IMR-90 (cell line): Measurements from ENCODE around the gene TMEM127. TPM values are rescaled to one million over a fixed set of nuclear protein-coding genes. Genes with fewer than 3 reads are reported as not detected.

ENCODE experiments used
- ATAC-seq: fragments of 200-7000 bp; cut with Tn5 transposase; 2 replicates; pipeline ENCODE4 v1.9.1; 2020; ENCODE audit warnings: low read depth, mild to moderate bottlenecking, moderate library complexity
- BruUV-seq: library from RNA; stranded (reverse); fragments of 400-500 nt; replicated peaks from 2 replicates; lab custom pipeline; 2021; lab: Mats Ljungman, UMichigan
- CTCF ChIA-PET: fragments of 300-600 bp; formaldehyde crosslinking; extraction: SDS; loops from one replicate; lab custom pipeline; 2021; ENCODE audit warnings: antibody characterized with exemption; lab: Yijun Ruan, JAX
- POLR2A ChIA-PET: fragments of 300-600 bp; sonication (Branson Sonifier 250); formaldehyde crosslinking; loops from one replicate; lab custom pipeline; 2022; ENCODE audit warnings: antibody characterized with exemption; ENCODE audit not compliant: unreplicated experiment; lab: Charles Lee
- DNase-seq: peaks from one replicate; pipeline ENCODE4 v3.0.0; 2013
- H2AFZ ChIP-seq: replicated peaks from 2 replicates; pipeline ENCODE3; 2013; ENCODE audit warnings: low read length, mild to moderate bottlenecking; ENCODE audit not compliant: poor library complexity
- H2AK5ac ChIP-seq: 2 replicates; pipeline ENCODE4 v1.6.1; 2013; ENCODE audit warnings: low read depth, low read length, inconsistent platforms
- H2AK9ac ChIP-seq: replicated peaks from 2 replicates; pipeline ENCODE3; 2013; ENCODE audit warnings: mild to moderate bottlenecking, low read depth, low read length, moderate library complexity; ENCODE audit not compliant: poor library complexity
- H2BK120ac ChIP-seq: 2 replicates; pipeline ENCODE4 v1.6.1; 2013; ENCODE audit warnings: low read depth, low read length, inconsistent platforms
- H2BK15ac ChIP-seq: 3 replicates; pipeline ENCODE4 v1.6.1; 2013; ENCODE audit warnings: low read depth, low read length, inconsistent platforms
- H2BK20ac ChIP-seq: 2 replicates; pipeline ENCODE4 v1.6.1; 2013; ENCODE audit warnings: low read depth, mild to moderate bottlenecking, inconsistent platforms, low read length, moderate library complexity
- H2BK5ac ChIP-seq: 2 replicates; pipeline ENCODE4 v1.6.1; 2013; ENCODE audit warnings: mild to moderate bottlenecking, low read depth, low read length, inconsistent platforms; ENCODE audit not compliant: poor library complexity, severe bottlenecking
- H3K14ac ChIP-seq: replicated peaks from 2 replicates; pipeline ENCODE4 v1.6.1; 2013; ENCODE audit warnings: low read depth, low read length, inconsistent platforms
- H3K18ac ChIP-seq: 2 replicates; pipeline ENCODE4 v1.6.1; 2013; ENCODE audit warnings: low read depth, low read length, control low read depth
- H3K23ac ChIP-seq: 2 replicates; pipeline ENCODE4 v1.6.1; 2013; ENCODE audit warnings: low read depth, low read length, inconsistent platforms
- H3K27ac ChIP-seq: 2 replicates; pipeline ENCODE4 v1.5.1; 2013; ENCODE audit warnings: mild to moderate bottlenecking, control low read depth, low read length; ENCODE audit not compliant: insufficient read depth
- H3K27me3 ChIP-seq: 2 replicates; pipeline ENCODE4 v1.6.1; 2013; ENCODE audit warnings: low read length; ENCODE audit not compliant: control insufficient read depth, insufficient read depth
- H3K36me3 ChIP-seq: 2 replicates; pipeline ENCODE4 v1.6.1; 2013; ENCODE audit warnings: low read length, mixed read lengths; ENCODE audit not compliant: control insufficient read depth, insufficient read depth
- H3K4ac ChIP-seq: 2 replicates; pipeline ENCODE4 v1.6.1; 2013; ENCODE audit warnings: low read depth, low read length, inconsistent platforms
- H3K4me1 ChIP-seq: 2 replicates; pipeline ENCODE4 v1.6.1; 2013; ENCODE audit warnings: low read length, mixed read lengths; ENCODE audit not compliant: control insufficient read depth, insufficient read depth
- H3K4me2 ChIP-seq: 2 replicates; pipeline ENCODE4 v1.6.1; 2013; ENCODE audit warnings: low read depth, mild to moderate bottlenecking, control low read depth, low read length, moderate library complexity
- H3K4me3 ChIP-seq: 2 replicates; pipeline ENCODE4 v1.5.1; 2013; ENCODE audit warnings: low read depth, mild to moderate bottlenecking, control low read depth, low read length, moderate library complexity; ENCODE audit not compliant: insufficient read depth
- H3K56ac ChIP-seq: 2 replicates; pipeline ENCODE4 v1.6.1; 2013; ENCODE audit warnings: low read length, inconsistent platforms; ENCODE audit not compliant: insufficient read depth; ENCODE audit errors: extremely low read depth
- H3K79me1 ChIP-seq, 2 experiments: 2 replicates each; pipeline ENCODE4 v1.6.1; 2013; ENCODE audit warnings: low read length in 2 of 2, inconsistent platforms in 1 of 2, low read depth in 1 of 2
- H3K9ac ChIP-seq: 2 replicates; pipeline ENCODE4 v1.6.1; 2013; ENCODE audit warnings: low read depth, low read length, control low read depth
- H3K9me1 ChIP-seq: 2 replicates; pipeline ENCODE4 v1.6.1; 2013; ENCODE audit warnings: low read length, inconsistent platforms; ENCODE audit not compliant: insufficient read depth
- H3K9me3 ChIP-seq: 2 replicates; pipeline ENCODE4 v1.6.1; 2013; ENCODE audit warnings: low read length; ENCODE audit not compliant: control insufficient read depth, insufficient read depth
- H4K20me1 ChIP-seq: 2 replicates; pipeline ENCODE4 v1.6.1; 2013; ENCODE audit warnings: low read length, inconsistent platforms; ENCODE audit not compliant: insufficient read depth
- H4K5ac ChIP-seq: 2 replicates; pipeline ENCODE4 v1.6.1; 2013; ENCODE audit warnings: mild to moderate bottlenecking, low read depth, low read length, control low read depth
- H4K8ac ChIP-seq, 2 experiments: 2 replicates each; pipeline ENCODE4 v1.6.1; 2013; ENCODE audit warnings: low read depth in 2 of 2, low read length in 2 of 2, control low read depth in 1 of 2, inconsistent platforms in 1 of 2
- H4K91ac ChIP-seq: 2 replicates; pipeline ENCODE4 v1.6.1; 2013; ENCODE audit warnings: low read depth, low read length, inconsistent platforms; ENCODE audit not compliant: insufficient read depth
- MAZ ChIP-seq: IDR thresholded peaks from 2 replicates; pipeline ENCODE4 v1.6.1; 2012; ENCODE audit warnings: low read depth, mild to moderate bottlenecking, low read length, improper control_type of control experiment, moderate library complexity, borderline replicate concordance
- RAD21 ChIP-seq: IDR thresholded peaks from 2 replicates; pipeline ENCODE4 v1.6.1; 2012; ENCODE audit warnings: low read length, improper control_type of control experiment
- SMC3 ChIP-seq: fragments of 150-350 bp; IDR thresholded peaks from 2 replicates; pipeline ENCODE4 v1.6.1; 2016; ENCODE audit warnings: low read depth, mild to moderate bottlenecking, antibody characterized with exemption, low read length, moderate library complexity
- WGBS, 2 experiments: methylation state at CpG; one replicate each; pipeline versions ENCODE4 v1.1.5 to v1.1.7; 2013; ENCODE audit warnings: missing lambda C conversion rate in 2 of 2; ENCODE audit not compliant: insufficient read length in 1 of 2; ENCODE audit errors: extremely low coverage in 2 of 2; 5-methylcytosine and 5-hydroxymethylcytosine counted together
- dilution Hi-C: fragments of 300-500 bp; cut with HindIII; formaldehyde crosslinking; loops from one replicate; pipeline ENCODE4 v1.14.3; 2018; ENCODE audit warnings: low sequenced_read_pairs; ENCODE audit not compliant: unreplicated experiment
- in situ Hi-C: fragments of 300-500 bp; cut with MboI; formaldehyde crosslinking; loops from 3 replicates; pipeline ENCODE4 v1.14.3; 2019; ENCODE audit warnings: low sequenced_read_pairs, inconsistent platforms, mixed read lengths
- intact Hi-C: fragments of 100-400 bp; cut with micrococcal nuclease; formaldehyde crosslinking; loops from 2 replicates; pipeline ENCODE4 v1.10.0; 2022
- polyA plus RNA-seq, 3 experiments: library from polyadenylated mRNA; depleted of rRNA; stranded (reverse); fragments of >200 nt; gene quantifications; 2 replicates each; pipeline ENCODE4 v1.2.3, GENCODE V29; 2012; ENCODE audit warnings: low replicate concordance in 1 of 3
- total RNA-seq: library from RNA; depleted of rRNA; stranded (reverse); fragments of >200 nt; gene quantifications from 2 replicates; pipeline ENCODE4 v1.2.3, GENCODE V29; 2012
- TF ChIP-seq, protein P1 (sequence below): conservative IDR thresholded peaks from 2 replicates; pipeline ENCODE4 v1.5.1; 2012; ENCODE audit warnings: mild to moderate bottlenecking, low read depth, low read length, improper control_type of control experiment

Gene TMEM127
- total and polyA plus RNA-seq, 2 of the 4 experiments (the other 2 are of a cell fraction): 35.7 to 47.6 TPM

DNA sequence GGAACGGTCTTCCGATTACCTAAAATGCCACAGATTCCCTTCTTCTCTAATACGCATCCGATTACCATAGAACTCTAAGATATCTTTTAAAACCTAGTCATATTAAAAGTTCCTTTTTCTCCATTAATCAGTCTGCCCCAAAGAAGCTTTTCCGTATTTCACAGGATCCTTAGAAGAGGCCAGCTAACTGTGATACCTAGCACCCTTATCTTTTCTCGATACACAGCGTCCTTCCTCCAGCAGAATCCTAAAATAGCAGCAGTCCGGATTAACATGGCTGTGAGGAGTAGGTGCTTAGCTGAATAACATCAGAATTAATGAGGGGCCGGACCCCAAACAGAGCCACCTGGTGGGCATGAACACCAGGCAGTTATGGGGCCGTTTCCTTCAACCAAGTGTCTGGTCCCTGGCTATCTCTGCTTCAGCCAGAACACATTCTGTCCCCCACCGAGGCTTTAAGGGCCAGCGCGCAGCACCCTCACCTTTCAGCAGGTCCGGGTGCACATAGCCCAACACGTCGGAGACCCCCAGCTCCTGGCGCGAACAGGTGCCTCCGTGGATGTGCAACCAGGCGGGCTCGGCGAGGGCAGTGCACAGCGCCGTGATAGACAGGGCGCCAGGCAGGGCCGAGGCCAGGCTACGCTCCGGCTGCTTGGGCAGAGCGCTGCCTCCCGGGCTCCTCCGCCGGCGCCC is 995 bp downstream of the TMEM127 start:
- H3K14ac ChIP-seq: peak overlapping the region; percentile 49; the same call in 1 of the 2 replicates
- POLR2A ChIA-PET: no interaction called here
- peak overlapping the region; percentile 93 for H3K9ac ChIP-seq
- peaks cover 33 to 78% of the 10 kb centered on the region in 2 experiments for H3K79me1 ChIP-seq
- H3K18ac ChIP-seq: no peak overlapping the region
- peak overlapping the region; percentile 32; the same call in 1 of the 2 replicates for H2AK5ac ChIP-seq
- no peak overlapping the region for H2BK5ac ChIP-seq
- intact Hi-C loops: loop anchor here (1.0 to 5.0 kb wide), 2 partner anchors 127 to 273 kb away; partner anchors contain the start of genes ANKRD36C and ASTL
- ATAC-seq (no peak; the same call in 1 of the 2 replicates), DNase-seq (peak; percentile 29)
- H4K5ac ChIP-seq: no peak overlapping the region
- H4K91ac ChIP-seq: no peak overlapping the region
- no TSS peak for BruUV-seq
- H3K4me3 ChIP-seq: peak overlapping the region; percentile 81
- H3K4me2 ChIP-seq: peak overlapping the region; percentile 97
- no peaks in the 10 kb centered on the region for H3K9me3 ChIP-seq
- 19% methylated on average over 14 of the region's 33 CpGs; no CpG with 5 or more reads in 1 of the 2 experiments for WGBS, 2 experiments
- H3K23ac ChIP-seq: 0 out of 2 replicates have a peak overlapping the region, but pooled peaks have one; percentile 13
- no peak overlapping the region for H3K56ac ChIP-seq
- H4K20me1 ChIP-seq: peaks cover 48% of the 10 kb centered on the region
- no peak overlapping the region for H2BK120ac ChIP-seq
- peak overlapping the region; percentile 88 for H2AK9ac ChIP-seq
- no peaks in the 10 kb centered on the region for H3K27me3 ChIP-seq
- H3K9me1 ChIP-seq: peaks cover 26% of the 10 kb centered on the region
- in situ Hi-C loops: loop anchor here (10.0 to 25.0 kb wide), 2 partner anchors 130 to 253 kb away; partner anchors contain the start of gene ASTL
- peaks cover 16% of the 10 kb centered on the region for H3K36me3 ChIP-seq
- dilution Hi-C loops: no loop called here
- H4K8ac ChIP-seq: no peak overlapping the region
- TF ChIP-seq SMC3 (peak; percentile 62; the same call in 1 of the 2 replicates), MAZ (no peak), RAD21 (peak; percentile 48)
- TF ChIP-seq, protein P1, sequence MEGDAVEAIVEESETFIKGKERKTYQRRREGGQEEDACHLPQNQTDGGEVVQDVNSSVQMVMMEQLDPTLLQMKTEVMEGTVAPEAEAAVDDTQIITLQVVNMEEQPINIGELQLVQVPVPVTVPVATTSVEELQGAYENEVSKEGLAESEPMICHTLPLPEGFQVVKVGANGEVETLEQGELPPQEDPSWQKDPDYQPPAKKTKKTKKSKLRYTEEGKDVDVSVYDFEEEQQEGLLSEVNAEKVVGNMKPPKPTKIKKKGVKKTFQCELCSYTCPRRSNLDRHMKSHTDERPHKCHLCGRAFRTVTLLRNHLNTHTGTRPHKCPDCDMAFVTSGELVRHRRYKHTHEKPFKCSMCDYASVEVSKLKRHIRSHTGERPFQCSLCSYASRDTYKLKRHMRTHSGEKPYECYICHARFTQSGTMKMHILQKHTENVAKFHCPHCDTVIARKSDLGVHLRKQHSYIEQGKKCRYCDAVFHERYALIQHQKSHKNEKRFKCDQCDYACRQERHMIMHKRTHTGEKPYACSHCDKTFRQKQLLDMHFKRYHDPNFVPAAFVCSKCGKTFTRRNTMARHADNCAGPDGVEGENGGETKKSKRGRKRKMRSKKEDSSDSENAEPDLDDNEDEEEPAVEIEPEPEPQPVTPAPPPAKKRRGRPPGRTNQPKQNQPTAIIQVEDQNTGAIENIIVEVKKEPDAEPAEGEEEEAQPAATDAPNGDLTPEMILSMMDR: peak; percentile 46
- no peak overlapping the region for H2BK15ac ChIP-seq
- H3K4me1 ChIP-seq: peaks cover 16% of the 10 kb centered on the region
- no peak overlapping the region for H2BK20ac ChIP-seq
- no peak overlapping the region for H3K4ac ChIP-seq
- H3K27ac ChIP-seq: peak overlapping the region; percentile 30; the same call in 1 of the 2 replicates
- CTCF ChIA-PET: interaction anchor here (0.6 to 1.2 kb wide), 2 partner anchors 96 to 498 kb away, joined by 3 to 4 read pairs; no protein-coding TSS in a partner anchor
- no peak overlapping the region for H2AFZ ChIP-seq
